Hematopoietic multipotent progenitor cell treated with erythropoietin and hydrocortisone succinate and interleukin-3 and kit ligand, for 6 days (in vitro differentiated cells): ENCODE measurements around the gene HAUS1.
A peak's percentile ranks its signal among the peaks of the same experiment; 100 is the strongest.
"Not testable (repeated sequence)": the region's sequence is repeated elsewhere in the genome, so short reads cannot be mapped to it uniquely, and the experiment has no call there.

Experiments
- DNase-seq: peaks from one replicate; pipeline ENCODE4 v3.0.0-alpha.2; 2015

HAUS1 gene

DNA sequence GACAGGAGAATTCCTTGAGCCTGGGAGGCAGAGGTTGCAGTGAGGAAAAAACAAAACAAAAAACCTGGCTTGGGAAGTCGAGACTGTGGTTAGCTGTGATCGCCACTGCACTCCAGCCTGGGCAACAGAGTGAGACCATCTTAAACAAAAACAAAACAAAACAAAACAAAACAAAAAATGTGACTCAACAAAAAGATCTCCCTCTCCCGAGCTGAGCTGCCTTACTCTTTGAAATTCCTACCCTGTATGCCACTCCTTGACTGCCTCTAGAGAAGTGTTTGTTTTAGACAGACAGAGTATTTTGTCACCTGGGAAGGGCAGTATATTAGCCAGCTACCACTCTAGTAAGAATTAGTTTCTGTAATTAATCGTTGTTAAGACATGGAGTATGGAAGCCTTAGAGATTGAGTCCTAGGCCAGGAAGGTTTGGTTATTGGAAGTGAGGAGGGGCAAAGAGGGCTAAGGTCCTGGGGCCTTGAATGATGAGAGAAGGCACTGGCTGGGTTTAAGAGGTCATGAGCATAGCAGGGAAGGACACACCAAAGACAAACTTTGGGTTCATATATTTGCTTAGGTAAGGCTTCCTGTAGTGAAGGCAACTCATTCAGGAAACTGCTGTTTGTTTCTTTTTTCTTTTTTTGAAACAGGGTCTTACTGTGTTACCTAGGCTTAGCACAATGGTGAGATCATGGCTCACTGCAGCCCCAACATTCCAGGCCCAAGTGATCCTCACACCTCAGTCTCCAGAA, 56.0 kb downstream of the HAUS1 start:
- DNase-seq: no peak

DNA sequence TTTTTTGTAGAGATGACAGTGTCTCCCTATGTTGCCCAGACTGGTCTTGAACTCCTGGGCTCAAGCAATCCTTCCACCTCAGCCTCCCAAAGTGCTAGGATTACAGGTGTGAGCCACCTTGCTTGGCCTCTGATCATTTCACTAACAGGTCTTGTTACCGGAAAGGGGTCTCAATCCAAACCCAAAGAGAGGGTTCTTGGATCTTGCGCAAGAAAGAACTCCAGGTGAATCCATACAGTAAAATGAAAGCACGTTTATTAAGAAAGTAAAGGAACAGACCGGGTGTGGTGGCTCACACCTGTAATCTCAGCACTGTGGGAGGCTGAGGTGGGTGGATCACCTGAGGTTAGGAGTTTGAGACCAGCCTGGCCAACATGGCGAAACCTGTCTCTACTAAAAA, 56.7 kb downstream of the HAUS1 start:
- DNase-seq: not testable (repeated sequence)

DNA sequence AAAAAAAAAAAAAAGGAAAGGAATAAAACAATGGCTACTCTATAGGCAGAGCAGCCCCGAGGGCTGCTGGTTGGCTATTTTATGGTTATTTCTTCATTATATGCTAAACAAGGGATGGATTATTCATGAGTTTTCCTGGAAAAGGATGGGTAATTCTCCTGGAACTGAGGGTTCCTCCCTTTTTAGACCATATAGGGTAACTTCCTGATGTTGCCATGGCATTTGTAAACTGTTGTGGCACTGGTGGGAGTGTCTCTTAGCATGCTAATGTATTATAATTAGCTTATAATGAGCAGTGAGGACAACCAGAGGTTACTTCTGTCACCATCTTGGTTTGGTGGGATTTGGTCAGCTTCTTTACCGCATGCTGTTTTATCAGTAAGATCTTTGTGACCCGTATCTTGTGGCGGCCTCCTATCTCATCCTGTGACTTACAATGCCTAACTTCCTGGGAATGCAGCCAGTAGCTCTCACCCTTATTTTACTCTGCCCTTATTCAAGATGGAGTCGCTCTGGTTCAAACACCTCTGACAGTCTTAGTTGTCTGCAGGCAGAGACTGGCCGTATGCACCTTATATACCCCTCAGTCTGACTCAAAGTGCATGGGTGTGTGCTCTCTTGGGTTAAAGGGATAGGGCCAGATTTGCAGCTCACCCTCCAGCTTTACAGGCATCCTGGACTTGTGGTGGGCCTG, 57.7 kb downstream of the HAUS1 start:
- DNase-seq: peak; percentile 43

DNA sequence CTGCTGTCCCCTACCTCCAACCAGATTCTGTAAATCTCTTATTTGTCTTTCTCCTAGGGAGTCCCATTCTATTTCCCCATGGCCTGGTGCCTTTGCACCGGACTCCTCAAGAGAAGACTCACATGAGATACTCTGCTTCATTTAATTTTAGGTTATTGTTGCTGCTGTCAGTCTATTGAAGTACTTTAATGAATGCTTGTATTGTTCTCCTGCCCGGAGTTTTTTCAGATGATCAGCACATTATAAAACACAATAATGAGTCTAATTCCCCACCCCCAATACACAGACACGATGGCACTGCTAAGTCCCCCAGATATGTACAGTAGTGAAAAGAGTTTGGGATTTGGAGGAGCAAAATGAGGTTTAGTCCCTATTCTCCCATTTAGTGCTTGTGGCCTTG, 58.9 kb downstream of the HAUS1 start:
- no peak for DNase-seq

DNA sequence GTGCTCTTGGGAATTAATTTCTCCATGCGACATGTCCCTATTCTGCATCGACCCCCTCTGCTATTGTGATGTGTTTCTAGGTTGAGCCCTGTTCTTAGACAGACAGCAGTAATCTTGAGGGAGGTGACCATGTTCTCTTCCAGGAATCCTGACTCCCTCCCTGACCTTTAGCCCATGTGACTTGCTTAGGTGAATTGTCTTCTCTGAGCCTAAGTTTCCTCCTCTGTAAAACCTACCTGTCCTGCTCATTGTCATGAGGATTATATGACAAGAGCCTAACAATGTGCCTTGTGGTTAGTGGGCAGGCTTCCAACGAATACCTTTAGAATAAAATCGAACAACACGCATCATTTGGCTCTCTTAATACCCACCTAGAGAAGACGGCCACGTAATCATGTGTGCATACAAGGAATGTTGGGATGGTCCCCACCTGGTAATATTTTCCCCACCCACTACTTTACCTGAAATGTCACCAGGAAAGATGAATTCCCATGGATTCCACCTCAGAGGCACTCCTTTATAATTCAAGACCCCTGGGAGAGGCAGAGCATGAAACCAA, 59.8 kb downstream of the HAUS1 start:
- no peak for DNase-seq

DNA sequence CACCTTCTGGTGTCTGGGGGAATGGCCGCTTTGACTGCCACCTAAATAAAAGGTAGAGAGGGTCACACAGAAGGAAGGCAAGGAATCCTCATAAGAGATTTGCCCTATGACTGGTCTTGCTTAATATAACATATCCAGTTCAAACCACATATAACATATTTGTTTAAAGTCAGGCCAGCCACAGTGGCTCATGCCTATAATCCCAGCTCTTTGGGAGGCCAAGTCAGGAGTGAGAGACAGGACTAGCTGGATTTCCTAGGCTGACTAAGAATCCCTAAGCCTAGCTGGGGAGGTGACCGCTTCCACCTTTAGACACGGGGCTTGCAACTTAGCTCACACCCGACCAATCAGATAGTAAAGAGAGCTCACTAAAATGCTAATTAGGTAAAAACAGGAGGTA, 60.3 kb downstream of the HAUS1 start:
- DNase-seq: not testable (repeated sequence)

DNA sequence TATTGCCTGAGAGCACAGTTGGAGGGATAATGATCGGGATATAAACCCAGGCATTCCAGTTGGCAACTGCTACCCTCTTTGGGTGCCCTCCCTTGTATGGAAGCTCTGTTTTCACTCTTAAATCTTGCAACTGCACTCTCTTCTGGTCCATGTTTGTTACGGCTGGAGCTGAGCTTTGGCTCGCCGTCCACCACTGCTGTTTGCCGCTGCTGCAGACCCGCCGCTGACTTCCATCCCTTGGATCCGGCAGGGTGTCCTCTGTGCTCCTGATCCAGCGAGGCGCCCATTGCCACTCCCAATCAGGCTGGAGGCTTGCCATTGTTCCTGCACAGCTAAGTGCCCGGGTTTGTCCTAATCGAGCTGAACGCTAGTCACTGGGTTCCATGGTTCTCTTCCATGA, 60.7 kb downstream of the HAUS1 start:
- no peak for DNase-seq

DNA sequence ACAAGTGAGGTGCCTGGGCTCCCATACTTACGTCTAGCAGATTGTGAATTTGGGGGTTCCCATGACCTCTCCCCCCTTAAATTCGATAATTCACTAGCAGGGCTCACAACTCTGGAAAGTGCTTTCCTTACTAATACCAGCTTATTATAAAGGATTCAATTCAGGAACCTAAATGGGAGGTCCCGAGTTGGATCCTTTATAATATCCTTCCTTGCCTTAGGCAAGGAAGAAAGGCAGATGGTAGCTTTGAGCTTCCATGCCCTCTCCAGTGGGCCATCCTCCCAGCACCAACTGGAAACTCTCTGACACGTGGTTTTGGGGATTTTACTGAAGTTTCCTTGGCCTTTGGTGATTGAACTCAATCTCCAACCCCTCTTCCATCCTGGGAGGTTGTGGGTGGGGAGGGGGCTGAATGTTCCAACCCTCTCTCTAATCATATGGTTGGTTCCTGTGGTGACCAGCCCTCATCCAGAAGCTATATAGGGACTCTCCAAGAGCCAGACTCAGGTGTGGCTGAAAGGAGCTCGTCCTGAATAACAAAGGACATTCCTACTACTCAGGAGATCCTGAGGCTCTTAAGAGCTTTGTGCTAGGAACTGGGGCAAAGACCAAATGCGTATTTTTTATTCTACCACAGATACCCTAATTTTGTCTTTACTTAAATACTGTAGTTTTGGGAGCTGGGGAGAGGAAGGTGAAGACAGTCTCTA, 62.2 kb downstream of the HAUS1 start:
- no peak for DNase-seq

DNA sequence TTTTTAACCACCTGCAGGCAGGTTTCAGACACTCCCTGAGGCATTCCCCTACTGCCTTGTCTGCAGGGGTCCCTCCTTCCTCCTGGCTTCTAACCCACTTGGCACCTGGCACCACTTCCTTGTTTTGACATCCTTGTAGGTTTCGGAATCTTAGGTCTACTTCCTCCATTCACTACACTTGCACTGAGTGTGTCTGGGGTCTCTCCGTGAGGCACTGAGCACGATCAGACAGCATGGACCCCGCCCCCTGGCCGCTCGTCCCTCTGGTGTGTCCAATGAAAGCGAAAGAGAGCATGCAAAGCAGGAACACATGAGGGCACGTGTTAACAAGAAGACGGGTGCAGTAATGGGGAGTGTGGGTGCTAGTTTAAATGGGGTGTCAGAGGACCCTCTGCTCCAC, 63.8 kb downstream of the HAUS1 start:
- DNase-seq: peak; percentile 76

DNA sequence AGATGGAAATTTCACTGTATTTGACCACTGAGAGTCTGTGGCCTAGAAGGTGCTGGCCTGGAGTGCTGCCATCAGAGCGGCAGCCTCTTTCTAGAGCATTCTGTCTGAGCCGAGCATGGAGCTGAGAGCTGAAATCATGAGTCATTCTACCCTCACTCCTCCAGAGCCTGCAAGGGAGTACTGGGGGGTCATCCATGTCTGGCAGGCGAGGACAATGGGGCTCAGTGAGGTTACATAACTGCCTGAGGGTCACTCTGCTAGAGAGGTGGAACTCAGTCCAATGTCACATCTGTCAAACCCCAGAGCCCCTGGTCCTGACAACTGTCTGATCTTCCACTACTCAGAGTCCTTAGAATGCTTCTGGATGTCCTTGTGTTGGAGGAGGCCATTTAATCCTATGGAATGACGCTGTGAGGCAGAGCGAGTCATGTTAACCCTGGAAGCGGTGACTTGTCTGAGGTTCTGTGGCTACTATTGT, 65.3 kb downstream of the HAUS1 start:
- no peak for DNase-seq

DNA sequence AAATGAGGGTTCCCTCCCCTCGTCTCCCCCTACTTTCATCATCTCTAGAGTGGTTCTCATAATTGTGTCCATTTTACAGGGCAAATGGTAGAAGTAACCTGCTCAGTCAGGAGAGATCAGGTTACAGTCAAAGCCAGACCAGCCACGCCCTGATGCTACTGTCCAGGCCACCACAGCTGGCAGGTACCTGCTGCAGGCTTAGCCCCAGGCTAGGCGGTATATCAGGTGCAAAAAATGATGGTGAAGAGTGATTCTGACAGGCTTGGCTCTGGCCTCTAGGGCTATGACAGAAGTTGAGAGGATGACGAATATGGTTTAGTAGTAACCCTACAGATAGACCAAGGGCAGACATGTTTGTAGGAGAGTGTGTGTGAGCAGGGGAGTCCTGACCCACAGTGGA, 67.1 kb downstream of the HAUS1 start:
- no peak for DNase-seq

DNA sequence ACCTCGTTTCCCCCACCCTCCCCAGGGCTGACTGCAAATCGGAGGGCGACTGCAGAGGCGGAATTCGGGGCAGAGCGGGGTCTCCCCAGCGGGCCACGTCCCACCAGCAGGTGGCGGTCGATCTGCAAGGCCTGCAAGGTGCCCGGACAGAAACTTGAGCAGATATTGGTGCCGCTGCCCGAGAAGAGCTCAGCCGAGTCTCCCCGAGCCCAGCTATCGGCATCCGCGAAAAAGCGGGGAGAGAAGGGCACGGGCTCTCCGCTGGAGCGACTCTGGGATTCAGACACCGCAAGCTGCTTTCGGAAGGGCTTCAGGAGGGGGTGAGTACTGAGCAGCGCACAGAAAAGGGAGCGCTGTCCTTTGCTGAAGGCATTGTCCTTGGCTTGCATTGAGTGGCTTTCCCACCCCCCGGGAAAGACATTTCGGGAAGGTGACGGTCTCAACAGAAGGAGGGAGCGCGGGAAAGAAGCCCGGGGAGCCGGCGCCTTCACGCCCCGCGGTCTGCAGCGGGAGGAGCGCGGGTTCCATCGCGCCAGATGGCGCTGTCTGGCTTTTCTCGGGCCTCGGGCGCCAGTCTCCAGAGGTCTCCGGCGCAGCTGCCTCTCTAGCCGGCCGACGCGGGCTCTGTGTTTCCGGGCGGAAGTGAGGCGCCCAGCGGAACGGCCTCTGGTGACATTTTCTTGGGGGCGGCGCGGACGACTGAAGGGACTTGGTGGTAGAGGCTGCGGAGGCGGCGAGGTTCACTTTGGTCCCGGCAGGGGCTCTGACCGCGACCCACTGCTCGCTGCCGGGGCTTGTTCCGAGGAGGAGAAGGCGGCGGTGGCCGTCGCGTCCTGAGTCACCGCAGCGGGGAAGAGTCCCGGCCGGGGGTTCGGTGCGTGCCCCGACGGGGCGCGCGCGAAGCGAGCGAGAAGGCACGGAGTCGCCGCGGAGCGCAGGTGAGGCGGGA, 69.5 kb downstream of the HAUS1 start:
- DNase-seq: peak; percentile 98

DNA sequence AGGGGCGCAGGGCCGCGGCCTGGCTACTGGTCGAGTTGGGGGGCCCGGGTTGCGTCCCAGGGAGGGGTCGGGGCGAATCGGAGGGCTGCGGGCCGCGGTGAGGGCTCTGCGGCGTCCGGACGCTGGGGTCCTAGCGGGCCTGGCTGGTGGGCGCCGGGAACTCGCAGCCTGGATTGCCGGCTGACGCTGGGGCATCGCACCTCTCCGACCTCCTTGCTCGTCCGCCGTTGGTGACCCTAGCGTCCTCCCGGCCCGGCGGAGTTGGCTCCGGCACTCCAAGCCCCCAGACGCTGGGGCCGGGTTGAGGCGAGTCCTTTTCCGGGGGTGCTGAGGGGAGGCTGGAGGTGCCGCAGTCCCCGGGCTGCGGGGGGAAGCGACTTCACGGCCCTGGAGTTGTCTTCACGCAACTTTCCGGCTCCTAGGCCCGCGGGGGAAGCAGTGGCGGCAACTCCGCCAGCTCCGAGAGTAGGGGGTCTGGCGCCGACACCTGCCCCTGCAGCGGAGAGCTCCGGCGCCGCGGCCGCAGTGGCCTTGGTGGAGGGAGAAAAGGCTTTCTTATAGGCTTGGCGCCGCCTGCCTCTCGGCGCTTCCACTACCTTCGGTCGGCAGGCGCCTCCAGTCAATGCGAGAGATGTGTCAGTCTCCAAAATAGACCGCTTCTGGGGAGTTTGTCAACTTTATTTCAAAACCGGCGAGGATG, 70.3 kb downstream of the HAUS1 start:
- peak; percentile 69 for DNase-seq

DNA sequence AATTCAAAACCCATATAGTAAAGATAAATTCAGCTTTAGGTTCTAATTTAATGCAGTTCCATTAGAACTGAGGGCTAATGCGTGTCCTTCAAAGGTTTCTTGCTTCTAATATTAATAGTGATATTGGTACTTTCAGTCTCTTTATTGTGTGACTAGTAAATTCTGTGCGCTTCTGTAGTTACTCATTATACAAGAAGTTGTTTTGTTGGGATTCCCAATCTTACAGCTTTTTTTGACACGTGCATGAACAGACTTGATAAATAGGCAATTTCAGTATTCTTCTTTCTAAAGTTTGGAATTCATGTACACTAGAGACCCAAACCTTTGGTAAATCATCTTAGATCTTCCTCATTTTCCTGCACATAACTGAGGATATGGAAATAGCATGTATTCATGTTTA, 71.8 kb downstream of the HAUS1 start:
- no peak for DNase-seq
